Measurements from ENCODE around the gene PDE7B. TPM values are rescaled to one million over a fixed set of nuclear protein-coding genes. Genes with fewer than 3 reads are reported as not detected.
A peak's percentile ranks its signal among the peaks of the same experiment; 100 is the strongest.
"Not testable (repeated sequence)": the region's sequence is repeated elsewhere in the genome, so short reads cannot be mapped to it uniquely, and the experiment has no call there.

Gene PDE7B
- total RNA-seq, 1 donor from 2014 or later = 13.6 TPM

- not testable (repeated sequence) for H3K36me3 ChIP-seq (ENCODE audit: control insufficient read depth in 3 of 3, insufficient read depth in 3 of 3, low read length in 3 of 3); H3K27ac ChIP-seq (ENCODE audit: low read depth, low read length); H3K9me3 ChIP-seq (ENCODE audit: control insufficient read depth in 3 of 3, low read length in 3 of 3)
Observed at GRCh38 chr6:135864929-135865328, 13.4 kb downstream of the PDE7B start.

GRCh38 chr6:135866445-135867123 lies 15.1 kb downstream of the PDE7B start:
- Histone ChIP-seq H3K4me1 (ENCODE audit: control insufficient read depth in 3 of 3, insufficient read depth in 3 of 3, low read length in 3 of 3) (peaks cover 0 to 3% (median 0%) of the 10 kb centered on the region in 3 donors), H3K9ac (ENCODE audit: low read depth in 1 of 3, low read length in 3 of 3) (peak overlapping the region; percentile 58 to 73 (median 71)), H3K9me3 (ENCODE audit: control insufficient read depth in 3 of 3, low read length in 3 of 3) (no peaks in the 10 kb centered on the region), H3K36me3 (ENCODE audit: control insufficient read depth in 3 of 3, insufficient read depth in 3 of 3, low read length in 3 of 3) (no peaks in the 10 kb centered on the region), H3K27ac (ENCODE audit: low read depth, low read length) (no peak overlapping the region), H3K4me3 (ENCODE audit: low read length in 3 of 3) (peak overlapping the region; percentile 36 to 69 (median 42)), H3K27me3 (ENCODE audit: control insufficient read depth in 3 of 3, insufficient read depth in 3 of 3, low read length in 3 of 3) (no peaks in the 10 kb centered on the region)

More at GRCh38 chr6:135864929-135865328, 13.4 kb downstream of the PDE7B start:
- not testable (repeated sequence) for H3K9ac ChIP-seq (ENCODE audit: low read depth in 1 of 3, low read length in 3 of 3); H3K27me3 ChIP-seq (ENCODE audit: control insufficient read depth in 3 of 3, insufficient read depth in 3 of 3, low read length in 3 of 3); H3K4me1 ChIP-seq (ENCODE audit: control insufficient read depth in 3 of 3, insufficient read depth in 3 of 3, low read length in 3 of 3); H3K4me3 ChIP-seq (ENCODE audit: low read length in 3 of 3)

- Histone ChIP-seq H3K27me3 (ENCODE audit: control insufficient read depth in 3 of 3, insufficient read depth in 3 of 3, low read length in 3 of 3) (no peaks in the 10 kb centered on the region), H3K4me3 (ENCODE audit: low read length in 3 of 3) (peak overlapping the region in 2 of 3 donors; percentile 1 to 41), H3K36me3 (ENCODE audit: control insufficient read depth in 3 of 3, insufficient read depth in 3 of 3, low read length in 3 of 3) (no peaks in the 10 kb centered on the region), H3K27ac (ENCODE audit: low read depth, low read length) (no peak overlapping the region), H3K4me1 (ENCODE audit: control insufficient read depth in 3 of 3, insufficient read depth in 3 of 3, low read length in 3 of 3) (peaks cover 0 to 4% (median 0%) of the 10 kb centered on the region in 3 donors), H3K9ac (ENCODE audit: low read depth in 1 of 3, low read length in 3 of 3) (no peak overlapping the region), H3K9me3 (ENCODE audit: control insufficient read depth in 3 of 3, low read length in 3 of 3) (no peaks in the 10 kb centered on the region)
Observed at GRCh38 chr6:135867332-135867731, 15.8 kb downstream of the PDE7B start.

- H3K4me3 ChIP-seq (ENCODE audit: low read length in 3 of 3) = no peak overlapping the region
- H3K36me3 ChIP-seq (ENCODE audit: control insufficient read depth in 3 of 3, insufficient read depth in 3 of 3, low read length in 3 of 3) = no peaks in the 10 kb centered on the region
- no peaks in the 10 kb centered on the region for H3K27me3 ChIP-seq (ENCODE audit: control insufficient read depth in 3 of 3, insufficient read depth in 3 of 3, low read length in 3 of 3)
- H3K9me3 ChIP-seq (ENCODE audit: control insufficient read depth in 3 of 3, low read length in 3 of 3) = no peaks in the 10 kb centered on the region
- no peak overlapping the region for H3K27ac ChIP-seq (ENCODE audit: low read depth, low read length)
- peaks cover 0 to 4% (median 0%) of the 10 kb centered on the region in 3 donors for H3K4me1 ChIP-seq (ENCODE audit: control insufficient read depth in 3 of 3, insufficient read depth in 3 of 3, low read length in 3 of 3)
- no peak overlapping the region for H3K9ac ChIP-seq (ENCODE audit: low read depth in 1 of 3, low read length in 3 of 3)
Observed at GRCh38 chr6:135869857-135870256, 18.4 kb downstream of the PDE7B start.

GRCh38 chr6:135870722-135871121 lies 19.2 kb downstream of the PDE7B start:
- Histone ChIP-seq H3K4me3 (ENCODE audit: low read length in 3 of 3) (no peak overlapping the region), H3K27me3 (ENCODE audit: control insufficient read depth in 3 of 3, insufficient read depth in 3 of 3, low read length in 3 of 3) (no peaks in the 10 kb centered on the region), H3K9ac (ENCODE audit: low read depth in 1 of 3, low read length in 3 of 3) (no peak overlapping the region), H3K4me1 (ENCODE audit: control insufficient read depth in 3 of 3, insufficient read depth in 3 of 3, low read length in 3 of 3) (peaks cover 0 to 4% (median 0%) of the 10 kb centered on the region in 3 donors), H3K27ac (ENCODE audit: low read depth, low read length) (no peak overlapping the region), H3K9me3 (ENCODE audit: control insufficient read depth in 3 of 3, low read length in 3 of 3) (no peaks in the 10 kb centered on the region), H3K36me3 (ENCODE audit: control insufficient read depth in 3 of 3, insufficient read depth in 3 of 3, low read length in 3 of 3) (no peaks in the 10 kb centered on the region)

GRCh38 chr6:135871296-135871695 lies 19.8 kb downstream of the PDE7B start:
- Histone ChIP-seq H3K4me3 (ENCODE audit: low read length in 3 of 3) (no peak overlapping the region), H3K27ac (ENCODE audit: low read depth, low read length) (no peak overlapping the region), H3K9ac (ENCODE audit: low read depth in 1 of 3, low read length in 3 of 3) (no peak overlapping the region), H3K36me3 (ENCODE audit: control insufficient read depth in 3 of 3, insufficient read depth in 3 of 3, low read length in 3 of 3) (no peaks in the 10 kb centered on the region), H3K9me3 (ENCODE audit: control insufficient read depth in 3 of 3, low read length in 3 of 3) (no peaks in the 10 kb centered on the region), H3K4me1 (ENCODE audit: control insufficient read depth in 3 of 3, insufficient read depth in 3 of 3, low read length in 3 of 3) (peaks cover 0 to 4% (median 0%) of the 10 kb centered on the region in 3 donors), H3K27me3 (ENCODE audit: control insufficient read depth in 3 of 3, insufficient read depth in 3 of 3, low read length in 3 of 3) (no peaks in the 10 kb centered on the region)

GRCh38 chr6:135871878-135872277 lies 20.4 kb downstream of the PDE7B start:
- H3K27ac ChIP-seq (ENCODE audit: low read depth, low read length) = no peak overlapping the region
- peaks cover 0 to 4% (median 0%) of the 10 kb centered on the region in 3 donors for H3K4me1 ChIP-seq (ENCODE audit: control insufficient read depth in 3 of 3, insufficient read depth in 3 of 3, low read length in 3 of 3)
- no peaks in the 10 kb centered on the region for H3K9me3 ChIP-seq (ENCODE audit: control insufficient read depth in 3 of 3, low read length in 3 of 3)
- no peaks in the 10 kb centered on the region for H3K27me3 ChIP-seq (ENCODE audit: control insufficient read depth in 3 of 3, insufficient read depth in 3 of 3, low read length in 3 of 3)
- H3K9ac ChIP-seq (ENCODE audit: low read depth in 1 of 3, low read length in 3 of 3) = no peak overlapping the region
- H3K4me3 ChIP-seq (ENCODE audit: low read length in 3 of 3) = no peak overlapping the region
- no peaks in the 10 kb centered on the region for H3K36me3 ChIP-seq (ENCODE audit: control insufficient read depth in 3 of 3, insufficient read depth in 3 of 3, low read length in 3 of 3)

- no peaks in the 10 kb centered on the region for H3K36me3 ChIP-seq (ENCODE audit: control insufficient read depth in 3 of 3, insufficient read depth in 3 of 3, low read length in 3 of 3)
- H3K27me3 ChIP-seq (ENCODE audit: control insufficient read depth in 3 of 3, insufficient read depth in 3 of 3, low read length in 3 of 3) = no peaks in the 10 kb centered on the region
- no peak overlapping the region for H3K4me3 ChIP-seq (ENCODE audit: low read length in 3 of 3)
- H3K9ac ChIP-seq (ENCODE audit: low read depth in 1 of 3, low read length in 3 of 3) = no peak overlapping the region
- H3K9me3 ChIP-seq (ENCODE audit: control insufficient read depth in 3 of 3, low read length in 3 of 3) = no peaks in the 10 kb centered on the region
- peaks cover 0 to 7% (median 0%) of the 10 kb centered on the region in 3 donors for H3K4me1 ChIP-seq (ENCODE audit: control insufficient read depth in 3 of 3, insufficient read depth in 3 of 3, low read length in 3 of 3)
- no peak overlapping the region for H3K27ac ChIP-seq (ENCODE audit: low read depth, low read length)
Observed at GRCh38 chr6:135875446-135875845, 23.9 kb downstream of the PDE7B start.

GRCh38 chr6:135876058-135876457 lies 24.6 kb downstream of the PDE7B start:
- H3K4me3 ChIP-seq (ENCODE audit: low read length in 3 of 3) = no peak overlapping the region
- H3K36me3 ChIP-seq (ENCODE audit: control insufficient read depth in 3 of 3, insufficient read depth in 3 of 3, low read length in 3 of 3) = no peaks in the 10 kb centered on the region
- no peak overlapping the region for H3K27ac ChIP-seq (ENCODE audit: low read depth, low read length)
- no peaks in the 10 kb centered on the region for H3K27me3 ChIP-seq (ENCODE audit: control insufficient read depth in 3 of 3, insufficient read depth in 3 of 3, low read length in 3 of 3)
- peaks cover 0 to 8% (median 3%) of the 10 kb centered on the region in 3 donors for H3K4me1 ChIP-seq (ENCODE audit: control insufficient read depth in 3 of 3, insufficient read depth in 3 of 3, low read length in 3 of 3)
- no peak overlapping the region for H3K9ac ChIP-seq (ENCODE audit: low read depth in 1 of 3, low read length in 3 of 3)
- no peaks in the 10 kb centered on the region for H3K9me3 ChIP-seq (ENCODE audit: control insufficient read depth in 3 of 3, low read length in 3 of 3)

GRCh38 chr6:135877666-135878065 lies 26.2 kb downstream of the PDE7B start:
- H3K27ac ChIP-seq (ENCODE audit: low read depth, low read length) = no peak overlapping the region
- peaks cover 0 to 5% (median 3%) of the 10 kb centered on the region in 3 donors for H3K4me1 ChIP-seq (ENCODE audit: control insufficient read depth in 3 of 3, insufficient read depth in 3 of 3, low read length in 3 of 3)
- no peaks in the 10 kb centered on the region for H3K9me3 ChIP-seq (ENCODE audit: control insufficient read depth in 3 of 3, low read length in 3 of 3)

More at GRCh38 chr6:135877666-135878065, 26.2 kb downstream of the PDE7B start:
- H3K27me3 ChIP-seq (ENCODE audit: control insufficient read depth in 3 of 3, insufficient read depth in 3 of 3, low read length in 3 of 3) = no peaks in the 10 kb centered on the region
- H3K36me3 ChIP-seq (ENCODE audit: control insufficient read depth in 3 of 3, insufficient read depth in 3 of 3, low read length in 3 of 3) = no peaks in the 10 kb centered on the region
- no peak overlapping the region for H3K9ac ChIP-seq (ENCODE audit: low read depth in 1 of 3, low read length in 3 of 3)
- H3K4me3 ChIP-seq (ENCODE audit: low read length in 3 of 3) = no peak overlapping the region
